Body of pancreas (tissue), 4 donors: ENCODE measurements around the gene ROCK2.

Experiments
- CTCF ChIP-seq, 7 experiments: fragments of 450-650 bp in 4 of 7; fragments of 200-600 bp in 3 of 7; sonication (generic) in 3 of 7; IDR thresholded peaks; one replicate each; pipeline ENCODE4 v1.5.1; 2016 to 2019; ENCODE audit warnings: antibody characterized with exemption in 7 of 7
- POLR2A ChIP-seq, 3 donors: fragments of 450-650 bp; IDR thresholded peaks; one replicate each; pipeline ENCODE4 v1.6.1; 2016; ENCODE audit warnings: antibody characterized with exemption in 3 of 3, mild to moderate bottlenecking in 2 of 3

- TF ChIP-seq CTCF (IDR thresholded peaks at IDR 0.05) (no peak), POLR2A (IDR thresholded peaks at IDR 0.05) (no peak)
These were observed 87.4 kb downstream of the ROCK2 start for GRCh38 chr2:11257078-11257477.
